ENCODE data around the gene SUPT20H. TPM values are rescaled to one million over a fixed set of nuclear protein-coding genes. Genes with fewer than 3 reads are reported as not detected.

Gene SUPT20H
- total and polyA plus RNA-seq, 2 of the 4 experiments (the other 2 are of a cell fraction) = 46.6 to 55.1 TPM

DNA sequence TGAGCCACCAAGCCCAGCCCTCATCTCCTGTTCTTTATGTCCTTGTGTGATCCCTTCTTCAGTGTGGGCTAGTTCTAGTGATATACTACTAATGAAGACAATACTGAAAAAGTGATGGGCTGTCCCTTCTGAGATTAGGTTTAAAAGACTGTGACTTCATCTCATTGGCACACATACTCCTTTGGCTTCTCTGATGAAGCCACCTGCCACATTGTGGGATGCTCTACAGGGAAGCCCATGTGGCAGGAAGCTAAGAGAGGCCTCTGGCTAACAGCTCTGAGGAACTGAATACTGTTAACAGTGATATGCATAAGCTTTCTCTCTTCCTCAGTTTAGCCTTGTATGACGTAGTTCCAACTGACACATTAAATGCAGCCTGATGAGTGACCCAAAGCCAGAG is 32.3 kb upstream of the SUPT20H start:
- dilution Hi-C loops (cut with HindIII; ENCODE audit: low sequenced_read_pairs, unreplicated experiment) = no loop called here

More for the DNA sequence above, 32.3 kb upstream of the SUPT20H start:
- no peaks in the 10 kb centered on the region for H3K9me1 ChIP-seq (ENCODE audit: insufficient read depth, low read length)
- BruUV-seq (replicated peaks) = no TSS peak
- no peak overlapping the region for H2BK5ac ChIP-seq (ENCODE audit: low read depth, low read length, poor library complexity, severe bottlenecking)
- no peak overlapping the region for H3K4me2 ChIP-seq (ENCODE audit: low read depth, low read length)
- DNase-seq = no peak
- H3K4me3 ChIP-seq (ENCODE audit: insufficient read depth, low read depth, low read length) = no peak overlapping the region
- no peak overlapping the region for H3K9ac ChIP-seq (ENCODE audit: low read depth, low read length)
- H3K18ac ChIP-seq (ENCODE audit: low read depth, low read length) = no peak overlapping the region
- no peak overlapping the region for H2BK20ac ChIP-seq (ENCODE audit: low read depth, low read length)
- no peaks in the 10 kb centered on the region for H3K36me3 ChIP-seq (ENCODE audit: control insufficient read depth, insufficient read depth, low read length)
- peaks cover 4% of the 10 kb centered on the region for H3K27me3 ChIP-seq (ENCODE audit: control insufficient read depth, insufficient read depth, low read length)
- H3K23ac ChIP-seq (ENCODE audit: low read depth, low read length) = no peak overlapping the region
- no peak overlapping the region for H4K8ac ChIP-seq (ENCODE audit: low read depth in 2 of 2, low read length in 2 of 2)
- H3K4me1 ChIP-seq (ENCODE audit: control insufficient read depth, insufficient read depth, low read length) = no peaks in the 10 kb centered on the region
- no peak overlapping the region for H3K27ac ChIP-seq (ENCODE audit: insufficient read depth, low read length)
- H3K9me3 ChIP-seq (ENCODE audit: control insufficient read depth, insufficient read depth, low read length) = no peaks in the 10 kb centered on the region
- TF ChIP-seq CHD1 (IDR thresholded peaks at IDR 0.05; ENCODE audit: low read depth, low read length) (no peak), MXI1 (IDR thresholded peaks at IDR 0.05; ENCODE audit: borderline replicate concordance, low read depth, low read length) (no peak), MAZ (IDR thresholded peaks at IDR 0.05; ENCODE audit: borderline replicate concordance, low read depth, low read length) (no peak), SMC3 (IDR thresholded peaks at IDR 0.05; ENCODE audit: low read depth, low read length) (no peak), CTCF (conservative IDR thresholded peaks at IDR 0.05; ENCODE audit: low read depth, low read length) (no peak), RFX5 (IDR thresholded peaks at IDR 0.05; ENCODE audit: low read depth, low read length) (no peak)
- TF ChIP-seq, protein P1, sequence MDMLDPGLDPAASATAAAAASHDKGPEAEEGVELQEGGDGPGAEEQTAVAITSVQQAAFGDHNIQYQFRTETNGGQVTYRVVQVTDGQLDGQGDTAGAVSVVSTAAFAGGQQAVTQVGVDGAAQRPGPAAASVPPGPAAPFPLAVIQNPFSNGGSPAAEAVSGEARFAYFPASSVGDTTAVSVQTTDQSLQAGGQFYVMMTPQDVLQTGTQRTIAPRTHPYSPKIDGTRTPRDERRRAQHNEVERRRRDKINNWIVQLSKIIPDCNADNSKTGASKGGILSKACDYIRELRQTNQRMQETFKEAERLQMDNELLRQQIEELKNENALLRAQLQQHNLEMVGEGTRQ (IDR thresholded peaks at IDR 0.05; ENCODE audit: low read depth, low read length) = no peak
- no peak overlapping the region for H2BK15ac ChIP-seq (ENCODE audit: low read depth, low read length)
- ChIA-PET POLR2A (ENCODE audit: unreplicated experiment) (no interaction called here), CTCF (interaction anchor here (0.5 kb wide), 1 partner anchor 142 kb away, joined by 3 read pairs; no protein-coding TSS in a partner anchor)
- H2AFZ ChIP-seq (replicated peaks; ENCODE audit: low read length, poor library complexity) = no peak overlapping the region
- WGBS, 2 experiments (ENCODE audit: extremely low coverage in 2 of 2, insufficient read length in 1 of 2) = no CpG with 5 or more reads among the region's 1 CpG
- H2AK9ac ChIP-seq (replicated peaks; ENCODE audit: low read depth, low read length, poor library complexity) = no peak overlapping the region
- H4K5ac ChIP-seq (ENCODE audit: low read depth, low read length) = no peak overlapping the region
- H3K56ac ChIP-seq (ENCODE audit: extremely low read depth, insufficient read depth, low read length) = no peak overlapping the region
- H3K14ac ChIP-seq (replicated peaks; ENCODE audit: low read depth, low read length) = no peak overlapping the region
- no peak overlapping the region for H4K91ac ChIP-seq (ENCODE audit: insufficient read depth, low read depth, low read length)
- H4K20me1 ChIP-seq (ENCODE audit: insufficient read depth, low read length) = no peaks in the 10 kb centered on the region
- ATAC-seq (ENCODE audit: low read depth) = no peak
- H2AK5ac ChIP-seq (ENCODE audit: low read depth, low read length) = no peak overlapping the region
- no peak overlapping the region for H2BK120ac ChIP-seq (ENCODE audit: low read depth, low read length)
- H3K4ac ChIP-seq (ENCODE audit: low read depth, low read length) = no peak overlapping the region
- in situ Hi-C loops (cut with MboI; ENCODE audit: low sequenced_read_pairs) (loop anchor here (25.0 kb wide), 2 partner anchors 945 to 1120 kb away; no protein-coding TSS in a partner anchor), intact Hi-C loops (cut with micrococcal nuclease) (no loop called here)
- no peaks in the 10 kb centered on the region for H3K79me1 ChIP-seq (ENCODE audit: low read depth in 1 of 2, low read length in 2 of 2)

Measured in IMR-90 (cell line).